Ovary (tissue), 3 donors: ENCODE data around the gene SLC35F4.

Source experiments
- POLR2A ChIP-seq: fragments of 450-650 bp; IDR thresholded peaks from one replicate; pipeline ENCODE4 v1.6.1; 2017; ENCODE audit warnings: antibody characterized with exemption, mild to moderate bottlenecking, moderate library complexity
- TF ChIP-seq, protein P1 (sequence below), 3 donors: fragments of 450-650 bp in 2 of 3; fragments of 200-600 bp in 1 of 3; IDR thresholded peaks; one replicate each; pipeline versions ENCODE4 v1.5.1 to v1.8.0; 2016 to 2022; ENCODE audit warnings: antibody characterized with exemption in 3 of 3, mild to moderate bottlenecking in 1 of 3
- donor health status: DM: no; HTN: no; CAD: no.

DNA sequence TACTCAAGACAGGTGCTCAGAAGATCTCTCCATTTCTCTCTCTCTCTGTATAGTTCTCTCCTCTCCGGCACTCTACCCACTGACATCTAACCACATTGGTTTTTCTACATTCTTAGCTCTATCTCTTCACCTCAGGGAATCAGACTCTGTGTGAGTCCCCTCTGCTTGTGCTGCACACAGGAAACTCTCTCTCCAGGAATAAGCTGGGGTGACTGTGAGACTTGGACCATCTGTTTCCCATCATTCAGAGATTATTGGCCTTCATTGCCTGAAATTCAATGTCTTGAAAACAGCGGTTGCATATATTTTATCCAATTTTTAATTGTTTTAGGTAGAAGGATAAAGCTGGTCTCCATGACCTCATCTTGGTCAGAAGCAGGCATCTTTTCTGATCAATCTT lies 105.0 kb downstream of the SLC35F4 start:
- TF ChIP-seq, protein P1, sequence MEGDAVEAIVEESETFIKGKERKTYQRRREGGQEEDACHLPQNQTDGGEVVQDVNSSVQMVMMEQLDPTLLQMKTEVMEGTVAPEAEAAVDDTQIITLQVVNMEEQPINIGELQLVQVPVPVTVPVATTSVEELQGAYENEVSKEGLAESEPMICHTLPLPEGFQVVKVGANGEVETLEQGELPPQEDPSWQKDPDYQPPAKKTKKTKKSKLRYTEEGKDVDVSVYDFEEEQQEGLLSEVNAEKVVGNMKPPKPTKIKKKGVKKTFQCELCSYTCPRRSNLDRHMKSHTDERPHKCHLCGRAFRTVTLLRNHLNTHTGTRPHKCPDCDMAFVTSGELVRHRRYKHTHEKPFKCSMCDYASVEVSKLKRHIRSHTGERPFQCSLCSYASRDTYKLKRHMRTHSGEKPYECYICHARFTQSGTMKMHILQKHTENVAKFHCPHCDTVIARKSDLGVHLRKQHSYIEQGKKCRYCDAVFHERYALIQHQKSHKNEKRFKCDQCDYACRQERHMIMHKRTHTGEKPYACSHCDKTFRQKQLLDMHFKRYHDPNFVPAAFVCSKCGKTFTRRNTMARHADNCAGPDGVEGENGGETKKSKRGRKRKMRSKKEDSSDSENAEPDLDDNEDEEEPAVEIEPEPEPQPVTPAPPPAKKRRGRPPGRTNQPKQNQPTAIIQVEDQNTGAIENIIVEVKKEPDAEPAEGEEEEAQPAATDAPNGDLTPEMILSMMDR (IDR thresholded peaks at IDR 0.05): no peak
- no peak for TF ChIP-seq POLR2A
